ENCODE results near the gene COMMD6. TPM values are rescaled to one million over a fixed set of nuclear protein-coding genes. Genes with fewer than 3 reads are reported as not detected.
A peak's percentile ranks its signal among the peaks of the same experiment; 100 is the strongest.

Gene COMMD6
- total and polyA plus RNA-seq, 12 donors, result 60.7 to 599 (median 317) TPM

- Histone ChIP-seq H3K9me3 (replicated peaks in 1 of 3) (peaks cover 0 to 13% (median 0%) of the 10 kb centered on the region in 3 donors), H3K27me3 (no peaks in the 10 kb centered on the region), H3K4me1 (replicated peaks in 1 of 2) (no peaks in the 10 kb centered on the region), H3K36me3 (replicated peaks in 1 of 2) (no peaks in the 10 kb centered on the region), H3K4me3 (no peak overlapping the region), H3K27ac (no peak overlapping the region)
- 60 to 88% (median 72%) methylated on average over 2 of the region's 2 CpGs for WGBS, 4 donors
- intact Hi-C loops (cut with DNase I), result no loop called here
- peak in 3 of 7 donors; percentile 11 to 16 (median 15) for DNase-seq
- TF ChIP-seq CTCF (IDR thresholded peaks at IDR 0.05) (no peak), POLR2A (IDR thresholded peaks at IDR 0.05) (no peak)
These were observed 44.4 kb upstream of the COMMD6 start for GRCh38 chr13:75581874-75582640.

GRCh38 chr13:75579529-75579928 is 41.9 kb upstream of the COMMD6 start:
- peaks cover 0 to 13% (median 0%) of the 10 kb centered on the region in 3 donors for H3K9me3 ChIP-seq (replicated peaks in 1 of 3)
- 90 to 91% (median 91%) methylated on average over 3 of the region's 3 CpGs for WGBS, 4 donors
- no peak overlapping the region for H3K4me3 ChIP-seq
- H3K27ac ChIP-seq, result no peak overlapping the region
- no peak for DNase-seq
- H3K4me1 ChIP-seq (replicated peaks in 1 of 2), result no peaks in the 10 kb centered on the region
- intact Hi-C loops (cut with DNase I), result no loop called here
- H3K27me3 ChIP-seq, result no peaks in the 10 kb centered on the region
- TF ChIP-seq POLR2A (IDR thresholded peaks at IDR 0.05) (no peak), CTCF (IDR thresholded peaks at IDR 0.05) (no peak)
- no peaks in the 10 kb centered on the region for H3K36me3 ChIP-seq (replicated peaks in 1 of 2)

- WGBS, 4 donors, result 72 to 86% (median 76%) methylated on average over 1 of the region's 1 CpG
- no peak for DNase-seq
- TF ChIP-seq CTCF (IDR thresholded peaks at IDR 0.05) (no peak), POLR2A (IDR thresholded peaks at IDR 0.05) (no peak)
- H3K4me1 ChIP-seq (replicated peaks in 1 of 2), result no peaks in the 10 kb centered on the region
- H3K27ac ChIP-seq, result no peak overlapping the region
- no peaks in the 10 kb centered on the region for H3K9me3 ChIP-seq (replicated peaks in 1 of 3)
- peaks cover 0 to 25% of the 10 kb centered on the region in 2 donors for H3K36me3 ChIP-seq (replicated peaks in 1 of 2)
- intact Hi-C loops (cut with DNase I), result no loop called here
- no peak overlapping the region for H3K4me3 ChIP-seq
- H3K27me3 ChIP-seq, result no peaks in the 10 kb centered on the region
These were observed 31.9 kb upstream of the COMMD6 start for GRCh38 chr13:75569576-75569975.

GRCh38 chr13:75566658-75567057 is 29.0 kb upstream of the COMMD6 start:
- intact Hi-C loops (cut with DNase I), result no loop called here
- Histone ChIP-seq H3K27me3 (no peaks in the 10 kb centered on the region), H3K36me3 (replicated peaks in 1 of 2) (peaks cover 0 to 30% of the 10 kb centered on the region in 2 donors), H3K4me3 (no peak overlapping the region), H3K9me3 (replicated peaks in 1 of 3) (no peaks in the 10 kb centered on the region), H3K27ac (no peak overlapping the region), H3K4me1 (replicated peaks in 1 of 2) (no peaks in the 10 kb centered on the region)
- DNase-seq, result no peak
- TF ChIP-seq CTCF (IDR thresholded peaks at IDR 0.05) (peak in 4 of 6 experiments; percentile 10 to 36 (median 31)), POLR2A (IDR thresholded peaks at IDR 0.05) (no peak)

Measured in adrenal gland (tissue), 12 donors.